ENCODE results near the gene PRSS22. TPM values are rescaled to one million over a fixed set of nuclear protein-coding genes. Genes with fewer than 3 reads are reported as not detected.

The PRSS22 gene
- total RNA-seq, 1 donor, result not detected

DNA sequence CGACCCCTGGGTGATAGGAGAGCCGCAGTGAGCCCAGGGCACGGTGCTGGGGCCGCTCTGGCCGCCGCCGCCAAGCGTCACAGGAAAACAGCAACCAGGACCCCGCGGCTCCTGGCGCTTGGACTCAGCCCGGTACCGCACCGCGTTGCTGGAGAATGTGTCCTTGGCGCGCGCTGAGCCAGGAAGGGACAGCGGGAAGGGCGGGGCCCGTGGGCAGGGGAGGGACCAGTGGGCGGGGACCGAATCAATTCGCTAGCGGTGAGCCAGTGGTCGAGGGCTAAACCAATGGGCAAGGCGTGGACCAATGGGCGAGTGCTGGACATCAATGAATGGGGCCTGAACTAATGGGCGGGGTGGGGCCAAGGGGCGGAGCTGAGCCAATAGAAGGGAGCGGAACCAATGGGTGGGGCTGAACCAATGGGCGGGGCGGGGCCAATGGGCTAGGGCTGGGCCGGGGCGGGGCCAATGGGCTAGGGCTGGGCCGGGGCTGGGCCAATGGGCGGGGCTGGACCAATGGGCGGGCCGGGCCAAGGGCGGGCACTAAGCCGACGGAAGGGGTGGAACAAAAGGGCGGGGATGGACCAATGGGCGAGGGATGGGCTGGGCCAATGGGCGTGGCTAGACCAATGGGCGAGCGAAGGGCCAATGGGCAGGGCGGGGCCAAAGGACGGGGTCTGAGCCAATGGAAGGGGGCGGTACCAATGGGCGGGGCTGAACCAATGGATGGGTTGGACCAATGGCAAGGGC lies 47.4 kb upstream of the PRSS22 start:
- H2AFZ ChIP-seq (ENCODE audit: low read length), result no peak overlapping the region
- TF ChIP-seq, protein P1, sequence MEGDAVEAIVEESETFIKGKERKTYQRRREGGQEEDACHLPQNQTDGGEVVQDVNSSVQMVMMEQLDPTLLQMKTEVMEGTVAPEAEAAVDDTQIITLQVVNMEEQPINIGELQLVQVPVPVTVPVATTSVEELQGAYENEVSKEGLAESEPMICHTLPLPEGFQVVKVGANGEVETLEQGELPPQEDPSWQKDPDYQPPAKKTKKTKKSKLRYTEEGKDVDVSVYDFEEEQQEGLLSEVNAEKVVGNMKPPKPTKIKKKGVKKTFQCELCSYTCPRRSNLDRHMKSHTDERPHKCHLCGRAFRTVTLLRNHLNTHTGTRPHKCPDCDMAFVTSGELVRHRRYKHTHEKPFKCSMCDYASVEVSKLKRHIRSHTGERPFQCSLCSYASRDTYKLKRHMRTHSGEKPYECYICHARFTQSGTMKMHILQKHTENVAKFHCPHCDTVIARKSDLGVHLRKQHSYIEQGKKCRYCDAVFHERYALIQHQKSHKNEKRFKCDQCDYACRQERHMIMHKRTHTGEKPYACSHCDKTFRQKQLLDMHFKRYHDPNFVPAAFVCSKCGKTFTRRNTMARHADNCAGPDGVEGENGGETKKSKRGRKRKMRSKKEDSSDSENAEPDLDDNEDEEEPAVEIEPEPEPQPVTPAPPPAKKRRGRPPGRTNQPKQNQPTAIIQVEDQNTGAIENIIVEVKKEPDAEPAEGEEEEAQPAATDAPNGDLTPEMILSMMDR (IDR thresholded peaks at IDR 0.05; ENCODE audit: extremely low read depth, low read depth, low read length), result no peak
- DNase-seq (ENCODE audit: insufficient read length, low spot score, missing footprints), result peak; percentile 99
- no peaks in the 10 kb centered on the region for H4K20me1 ChIP-seq (ENCODE audit: insufficient read depth, low read length)
- no peaks in the 10 kb centered on the region for H3K79me2 ChIP-seq (ENCODE audit: insufficient read depth, low read length)
- H3K9me3 ChIP-seq (ENCODE audit: low read depth, low read length), result no peaks in the 10 kb centered on the region
- peak overlapping the region; percentile 98 for H3K4me2 ChIP-seq (ENCODE audit: insufficient read depth, low read length)
- H3K27ac ChIP-seq (ENCODE audit: low read depth, low read length), result peak overlapping the region; percentile 74
- H3K27me3 ChIP-seq (ENCODE audit: insufficient read depth, low read length), result no peaks in the 10 kb centered on the region
- no peaks in the 10 kb centered on the region for H3K36me3 ChIP-seq (ENCODE audit: insufficient read depth, low read length)
- H3K4me1 ChIP-seq (ENCODE audit: insufficient read depth, low read length), result peaks cover 10% of the 10 kb centered on the region
- peak overlapping the region; percentile 86 for H3K4me3 ChIP-seq (ENCODE audit: insufficient read depth, low read length)

DNA sequence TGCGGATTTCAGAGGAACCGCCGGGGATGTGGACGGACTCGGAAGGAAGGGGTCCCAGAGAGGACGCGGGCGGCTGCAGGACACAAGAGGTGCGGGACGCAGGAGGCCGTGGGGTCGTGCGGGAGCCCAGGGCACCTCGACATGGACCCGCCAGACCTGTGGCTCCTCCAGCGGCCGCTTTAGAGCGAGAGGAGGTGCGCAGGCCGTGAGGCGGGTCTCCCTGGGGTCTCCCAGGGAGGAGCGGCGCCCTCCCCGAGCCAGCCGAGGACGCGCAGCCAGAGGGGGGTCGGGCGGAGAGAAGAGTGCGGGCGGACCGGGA lies 46.9 kb upstream of the PRSS22 start:
- H3K79me2 ChIP-seq (ENCODE audit: insufficient read depth, low read length), result no peaks in the 10 kb centered on the region
- peak overlapping the region; percentile 74 for H3K27ac ChIP-seq (ENCODE audit: low read depth, low read length)
- peaks cover 7% of the 10 kb centered on the region for H3K4me1 ChIP-seq (ENCODE audit: insufficient read depth, low read length)
- H3K9me3 ChIP-seq (ENCODE audit: low read depth, low read length), result no peaks in the 10 kb centered on the region
- H3K4me2 ChIP-seq (ENCODE audit: insufficient read depth, low read length), result peak overlapping the region; percentile 98
- H3K27me3 ChIP-seq (ENCODE audit: insufficient read depth, low read length), result no peaks in the 10 kb centered on the region
- H3K4me3 ChIP-seq (ENCODE audit: insufficient read depth, low read length), result peak overlapping the region; percentile 86
- peak overlapping the region; percentile 84 for H2AFZ ChIP-seq (ENCODE audit: low read length)
- no peak for DNase-seq (ENCODE audit: insufficient read length, low spot score, missing footprints)
- TF ChIP-seq, protein P1 (IDR thresholded peaks at IDR 0.05; ENCODE audit: extremely low read depth, low read depth, low read length), result no peak
- H3K36me3 ChIP-seq (ENCODE audit: insufficient read depth, low read length), result no peaks in the 10 kb centered on the region
- H4K20me1 ChIP-seq (ENCODE audit: insufficient read depth, low read length), result no peaks in the 10 kb centered on the region

DNA sequence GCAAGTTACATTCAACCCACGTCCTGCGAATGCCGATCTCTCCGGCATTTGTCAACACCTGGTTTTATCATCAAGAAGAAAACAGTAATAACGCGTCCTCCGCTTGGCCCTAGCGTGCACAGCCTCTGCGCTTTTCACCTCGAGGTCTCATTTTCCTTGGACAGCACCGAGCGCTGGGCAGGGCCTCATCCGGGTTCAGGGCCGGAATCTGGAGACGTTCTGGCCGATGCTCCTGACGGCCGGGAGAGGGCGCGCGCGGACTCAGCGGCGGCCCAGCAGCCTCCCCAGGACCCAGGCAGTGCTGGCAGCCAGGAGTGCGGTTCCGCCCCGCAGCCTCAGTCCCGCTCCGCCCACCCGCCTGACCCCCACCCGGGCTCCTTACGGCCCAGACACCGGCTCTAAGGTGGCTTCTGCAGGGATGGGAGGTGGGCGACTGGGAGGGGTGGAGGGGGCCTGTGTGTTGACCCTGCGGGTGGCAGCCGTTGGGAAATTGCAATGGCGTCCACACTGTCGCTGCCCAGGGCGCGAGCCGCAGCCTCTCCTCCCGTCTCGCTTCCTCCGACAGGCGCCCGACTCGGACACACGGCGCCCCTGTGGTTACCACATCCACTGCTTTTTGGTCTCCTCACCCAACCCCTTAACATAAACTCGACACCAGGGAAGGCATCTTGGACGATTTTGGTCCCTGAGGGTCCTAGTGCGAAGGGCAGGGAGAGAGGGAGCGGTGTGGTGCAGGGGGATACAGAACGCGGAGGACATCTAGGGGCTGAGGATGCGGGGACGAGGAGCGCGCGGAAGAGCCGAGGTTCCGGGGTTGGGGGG lies 46.3 kb upstream of the PRSS22 start:
- Histone ChIP-seq H4K20me1 (ENCODE audit: insufficient read depth, low read length) (no peaks in the 10 kb centered on the region), H3K4me1 (ENCODE audit: insufficient read depth, low read length) (peaks cover 7% of the 10 kb centered on the region), H3K36me3 (ENCODE audit: insufficient read depth, low read length) (peaks cover 2% of the 10 kb centered on the region), H3K27ac (ENCODE audit: low read depth, low read length) (peak overlapping the region; percentile 74), H3K4me2 (ENCODE audit: insufficient read depth, low read length) (peak overlapping the region; percentile 98), H2AFZ (ENCODE audit: low read length) (peak overlapping the region; percentile 95), H3K9me3 (ENCODE audit: low read depth, low read length) (no peaks in the 10 kb centered on the region), H3K4me3 (ENCODE audit: insufficient read depth, low read length) (peak overlapping the region; percentile 86), H3K27me3 (ENCODE audit: insufficient read depth, low read length) (no peaks in the 10 kb centered on the region), H3K79me2 (ENCODE audit: insufficient read depth, low read length) (no peaks in the 10 kb centered on the region)
- TF ChIP-seq, protein P1 (IDR thresholded peaks at IDR 0.05; ENCODE audit: extremely low read depth, low read depth, low read length), result peak; percentile 76
- DNase-seq (ENCODE audit: insufficient read length, low spot score, missing footprints), result peak; percentile 99

Data from osteoblast (primary cell).